ENCODE results near the gene SMYD2. TPM values are rescaled to one million over a fixed set of nuclear protein-coding genes. Genes with fewer than 3 reads are reported as not detected.

SMYD2 gene
- total and polyA plus RNA-seq, 2 donors from 2014 or later = 28.9 to 42.9 TPM

GRCh38 chr1:214383381-214384372, 102.7 kb downstream of the SMYD2 start:
- H3K9ac ChIP-seq (ENCODE audit: low read length in 3 of 3) = no peak overlapping the region
- peaks cover 0 to 42% (median 19%) of the 10 kb centered on the region in 3 donors for H3K36me3 ChIP-seq (ENCODE audit: control insufficient read depth in 2 of 3, insufficient read depth in 3 of 3, low read length in 3 of 3)
- TF ChIP-seq CTCF (IDR thresholded peaks at IDR 0.05; ENCODE audit: borderline replicate concordance, extremely low read depth, insufficient read depth) = no peak
- no peaks in the 10 kb centered on the region for H3K4me1 ChIP-seq (ENCODE audit: control insufficient read depth in 2 of 3, insufficient read depth in 2 of 3, low read depth in 1 of 3, low read length in 3 of 3)
- no peak for FAIRE-seq
- H3K4me3 ChIP-seq (ENCODE audit: low read length in 3 of 3) = no peak overlapping the region
- no peaks in the 10 kb centered on the region for H3K9me3 ChIP-seq (ENCODE audit: control insufficient read depth in 2 of 3, insufficient read depth in 1 of 3, low read length in 3 of 3)
- intact Hi-C loops (cut with DNase I) = no loop called here
- no peak overlapping the region for H3K27ac ChIP-seq (ENCODE audit: low read depth in 2 of 2, low read length in 2 of 2)
- H3K27me3 ChIP-seq (ENCODE audit: control insufficient read depth, insufficient read depth, low read length) = no peaks in the 10 kb centered on the region
- DNase-seq = no peak

- Histone ChIP-seq H3K27ac (ENCODE audit: low read depth in 2 of 2, low read length in 2 of 2) (no peak overlapping the region), H3K4me3 (ENCODE audit: low read length in 3 of 3) (no peak overlapping the region), H3K4me1 (ENCODE audit: control insufficient read depth in 2 of 3, insufficient read depth in 2 of 3, low read depth in 1 of 3, low read length in 3 of 3) (no peaks in the 10 kb centered on the region), H3K9ac (ENCODE audit: low read length in 3 of 3) (no peak overlapping the region), H3K27me3 (ENCODE audit: control insufficient read depth, insufficient read depth, low read length) (no peaks in the 10 kb centered on the region), H3K9me3 (ENCODE audit: control insufficient read depth in 2 of 3, insufficient read depth in 1 of 3, low read length in 3 of 3) (no peaks in the 10 kb centered on the region), H3K36me3 (ENCODE audit: control insufficient read depth in 2 of 3, insufficient read depth in 3 of 3, low read length in 3 of 3) (peaks cover 0 to 41% (median 19%) of the 10 kb centered on the region in 3 donors)
- FAIRE-seq = no peak
- no peak for DNase-seq
- intact Hi-C loops (cut with DNase I) = no loop called here
- no peak for TF ChIP-seq CTCF (IDR thresholded peaks at IDR 0.05; ENCODE audit: borderline replicate concordance, extremely low read depth, insufficient read depth)
Measured at GRCh38 chr1:214384373-214385079, 103.6 kb downstream of the SMYD2 start.

GRCh38 chr1:214385428-214385827, 104.5 kb downstream of the SMYD2 start:
- no peak overlapping the region for H3K27ac ChIP-seq (ENCODE audit: low read depth in 2 of 2, low read length in 2 of 2)
- intact Hi-C loops (cut with DNase I) = no loop called here
- no peak overlapping the region for H3K9ac ChIP-seq (ENCODE audit: low read length in 3 of 3)
- no peak overlapping the region for H3K4me3 ChIP-seq (ENCODE audit: low read length in 3 of 3)
- peaks cover 0 to 40% (median 19%) of the 10 kb centered on the region in 3 donors for H3K36me3 ChIP-seq (ENCODE audit: control insufficient read depth in 2 of 3, insufficient read depth in 3 of 3, low read length in 3 of 3)
- no peaks in the 10 kb centered on the region for H3K27me3 ChIP-seq (ENCODE audit: control insufficient read depth, insufficient read depth, low read length)
- TF ChIP-seq CTCF (IDR thresholded peaks at IDR 0.05; ENCODE audit: borderline replicate concordance, extremely low read depth, insufficient read depth) = no peak
- H3K9me3 ChIP-seq (ENCODE audit: control insufficient read depth in 2 of 3, insufficient read depth in 1 of 3, low read length in 3 of 3) = no peaks in the 10 kb centered on the region
- DNase-seq (no peak), FAIRE-seq (no peak)
- no peaks in the 10 kb centered on the region for H3K4me1 ChIP-seq (ENCODE audit: control insufficient read depth in 2 of 3, insufficient read depth in 2 of 3, low read depth in 1 of 3, low read length in 3 of 3)

Measured in kidney (tissue), 14 donors.